ENCODE data around the gene ESYT1.
"Not testable (repeated sequence)": the region's sequence is repeated elsewhere in the genome, so short reads cannot be mapped to it uniquely, and the experiment has no call there.

Gene ESYT1

DNA sequence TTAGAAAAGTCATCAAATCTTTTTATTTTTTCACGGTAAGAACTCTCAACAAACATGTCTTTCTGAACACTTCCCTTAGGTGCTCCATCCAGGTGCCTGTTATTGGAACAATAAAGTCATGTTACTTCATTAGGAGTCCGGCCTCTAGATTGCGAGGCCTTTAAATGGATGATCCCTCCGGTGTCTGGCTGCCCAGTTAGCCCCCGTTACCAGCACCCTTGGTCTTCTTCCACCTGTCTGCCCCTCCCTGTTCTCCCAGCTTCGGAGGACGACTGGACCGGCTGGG is 24.3 kb upstream of the ESYT1 start:
- no peak for DNase-seq (ENCODE audit: low spot score)

- DNase-seq (ENCODE audit: low spot score): peak; percentile 99
Observed at GRCh38 chr12:56104109-56104814, 23.8 kb upstream of the ESYT1 start, which contains the start of gene PA2G4. Gene PA2G4 (plus strand): TSS chr12:56104559. CDS start chr12:56104738, 179 bp downstream.

DNA sequence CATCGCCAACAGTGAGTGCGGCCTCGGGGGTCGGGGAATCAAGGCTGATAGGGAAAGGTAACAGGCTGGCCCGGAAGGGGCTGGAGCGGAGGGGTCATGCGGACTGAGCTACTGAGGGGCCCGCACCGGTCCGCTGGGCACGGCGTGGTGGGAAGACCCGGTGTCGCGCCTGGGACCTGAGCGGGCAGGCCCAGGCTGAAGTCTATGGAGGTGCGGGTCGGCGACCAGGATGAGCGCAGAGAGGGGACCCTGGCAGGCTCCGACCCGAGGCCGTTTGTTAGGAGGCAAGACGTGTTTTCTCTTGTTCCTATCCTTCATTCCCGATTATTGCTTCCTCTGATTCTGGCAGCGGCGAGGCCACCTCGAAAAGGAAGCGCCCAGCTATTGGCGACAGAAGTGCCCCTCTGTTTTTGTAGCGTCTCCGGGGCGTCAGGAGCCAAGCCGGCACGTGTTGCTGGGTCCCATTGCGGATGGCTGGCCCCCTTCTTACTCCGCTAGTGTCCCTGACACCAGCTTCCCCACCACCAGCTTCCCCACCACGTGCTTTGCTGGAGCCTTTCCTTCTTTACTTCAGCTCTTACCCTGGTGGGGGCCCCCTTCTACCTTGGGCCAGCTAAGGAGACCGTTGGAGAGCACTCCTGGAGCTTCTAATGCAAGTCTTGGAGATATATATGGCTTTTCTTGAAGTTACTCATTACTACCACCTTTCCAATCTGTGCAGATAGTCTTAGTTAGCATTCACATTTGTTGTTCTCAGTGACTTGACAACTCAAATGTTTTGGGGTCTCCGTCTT is 23.1 kb upstream of the ESYT1 start:
- no peak for DNase-seq (ENCODE audit: low spot score)

DNA sequence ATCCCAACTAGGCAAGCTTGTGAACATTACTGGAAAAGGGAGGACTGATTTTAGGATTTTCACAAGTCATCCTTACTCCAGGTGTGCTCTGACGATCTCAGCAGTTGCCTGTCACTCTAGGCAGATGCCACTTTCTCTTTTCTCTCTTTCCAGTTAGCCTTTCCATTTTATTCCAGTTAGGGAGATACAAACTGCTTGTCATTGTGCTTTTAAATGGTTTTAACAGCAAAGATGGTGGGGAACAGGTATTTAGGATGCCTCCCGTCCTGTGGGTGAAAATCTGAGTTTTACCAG is 22.5 kb upstream of the ESYT1 start:
- no peak for DNase-seq (ENCODE audit: low spot score)

GRCh38 chr12:56107242-56107641 is 20.8 kb upstream of the ESYT1 start:
- DNase-seq (ENCODE audit: low spot score): no peak

DNA sequence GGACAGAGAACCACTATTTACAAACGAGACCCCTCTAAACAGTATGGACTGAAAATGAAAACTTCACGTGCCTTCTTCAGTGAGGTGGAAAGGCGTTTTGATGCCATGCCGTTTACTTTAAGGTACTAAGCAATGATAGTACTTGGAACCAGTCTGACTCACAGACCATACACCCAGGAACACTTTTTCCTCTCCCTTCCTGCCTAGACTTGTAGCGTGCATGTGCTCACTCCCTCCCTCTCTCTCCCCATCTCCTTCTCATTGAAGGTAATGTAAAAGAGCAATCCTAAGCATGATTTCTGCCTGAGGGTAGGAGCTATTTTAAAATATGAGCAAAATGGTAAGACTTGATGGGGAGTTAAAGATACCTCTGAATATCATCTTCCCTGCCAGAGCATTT is 17.5 kb upstream of the ESYT1 start:
- no peak for DNase-seq (ENCODE audit: low spot score)

- DNase-seq (ENCODE audit: low spot score): no peak
Observed at GRCh38 chr12:56114084-56114483, 14.0 kb upstream of the ESYT1 start.

DNA sequence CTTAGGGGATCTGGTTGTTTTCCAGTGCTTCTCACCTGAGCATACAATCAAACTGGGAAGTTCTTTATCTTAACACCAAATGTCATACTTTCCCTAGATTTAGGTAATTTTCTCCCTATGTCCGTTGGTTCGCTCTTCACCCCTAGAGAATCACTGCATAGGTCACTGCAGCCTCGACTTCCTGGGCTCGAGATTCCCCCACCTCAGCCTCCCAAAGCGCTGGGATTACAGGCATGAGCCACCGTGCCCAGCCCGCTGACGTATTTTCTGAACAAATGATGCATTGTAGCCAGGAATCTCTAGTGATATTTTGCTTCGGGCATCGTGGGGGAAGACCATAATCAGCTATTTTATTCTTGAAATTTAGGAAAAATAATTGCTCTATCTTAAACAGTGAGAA is 12.7 kb upstream of the ESYT1 start:
- DNase-seq (ENCODE audit: low spot score): no peak

- peak; percentile 97 for DNase-seq (ENCODE audit: low spot score)
Observed at GRCh38 chr12:56116267-56117081, 11.6 kb upstream of the ESYT1 start, which contains the start of gene RPL41. Gene RPL41 (plus strand): TSS chr12:56116633.

DNA sequence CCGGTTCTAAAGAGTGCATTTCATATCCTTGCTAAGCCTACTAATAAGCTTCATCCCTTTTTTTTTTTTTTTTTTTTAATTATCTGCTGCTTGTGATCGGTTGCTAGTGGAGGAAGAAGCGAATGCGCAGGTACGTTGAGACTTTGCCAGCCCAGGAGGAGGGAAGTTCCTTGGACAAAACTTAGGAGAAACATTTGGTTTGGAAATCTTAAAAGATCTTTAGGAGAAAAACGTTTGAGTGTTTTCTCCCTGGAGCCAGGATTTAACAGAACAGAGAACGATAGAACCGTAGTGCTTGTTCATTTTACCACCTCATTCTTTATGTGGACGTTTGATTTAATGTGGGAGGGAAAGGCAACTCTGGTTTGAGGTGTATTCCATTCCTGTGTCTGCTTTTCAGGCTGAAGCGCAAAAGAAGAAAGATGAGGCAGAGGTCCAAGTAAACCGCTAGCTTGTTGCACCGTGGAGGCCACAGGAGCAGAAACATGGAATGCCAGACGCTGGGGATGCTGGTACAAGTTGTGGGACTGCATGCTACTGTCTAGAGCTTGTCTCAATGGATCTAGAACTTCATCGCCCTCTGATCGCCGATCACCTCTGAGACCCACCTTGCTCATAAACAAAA is 10.9 kb upstream of the ESYT1 start:
- DNase-seq (ENCODE audit: low spot score): not testable (repeated sequence)

- DNase-seq (ENCODE audit: low spot score): peak; percentile 98
Observed at GRCh38 chr12:56117778-56118687, 10.0 kb upstream of the ESYT1 start, which contains the start of gene ZC3H10. Gene ZC3H10 (plus strand): TSS chr12:56118266. CDS start chr12:56120563, 2,297 bp downstream.

DNA sequence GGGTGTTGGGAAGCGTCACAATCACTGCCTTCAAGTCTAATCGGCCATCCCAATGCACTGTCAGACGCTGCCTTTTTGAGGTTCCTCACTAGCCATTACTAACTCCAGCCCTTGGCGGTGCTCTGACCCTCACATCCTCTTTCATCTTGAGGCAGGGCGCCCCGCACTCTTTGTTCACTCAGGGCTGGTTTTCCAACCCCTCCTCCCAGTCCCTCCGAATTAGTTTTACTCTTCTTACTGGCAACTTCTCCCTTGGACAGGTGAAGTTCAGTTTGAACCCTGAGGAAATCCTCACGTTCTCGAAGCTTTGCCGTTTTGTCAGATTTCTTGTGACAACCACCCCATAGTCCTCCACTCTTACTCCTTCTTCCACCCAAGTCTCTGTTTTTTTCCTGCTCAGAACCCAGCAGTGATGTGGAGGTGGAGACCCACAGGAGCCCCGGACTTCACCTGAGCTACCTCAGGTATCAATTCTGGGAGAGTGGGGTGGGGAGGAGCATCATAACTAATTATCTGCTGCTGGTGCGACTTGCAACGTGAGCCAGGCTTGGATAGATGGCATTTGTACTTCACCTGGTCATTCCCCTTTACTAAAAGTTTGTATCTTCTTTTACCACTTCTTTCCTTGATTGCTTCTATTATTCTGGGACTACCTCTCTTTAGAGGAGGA is 9.2 kb upstream of the ESYT1 start:
- no peak for DNase-seq (ENCODE audit: low spot score)

DNA sequence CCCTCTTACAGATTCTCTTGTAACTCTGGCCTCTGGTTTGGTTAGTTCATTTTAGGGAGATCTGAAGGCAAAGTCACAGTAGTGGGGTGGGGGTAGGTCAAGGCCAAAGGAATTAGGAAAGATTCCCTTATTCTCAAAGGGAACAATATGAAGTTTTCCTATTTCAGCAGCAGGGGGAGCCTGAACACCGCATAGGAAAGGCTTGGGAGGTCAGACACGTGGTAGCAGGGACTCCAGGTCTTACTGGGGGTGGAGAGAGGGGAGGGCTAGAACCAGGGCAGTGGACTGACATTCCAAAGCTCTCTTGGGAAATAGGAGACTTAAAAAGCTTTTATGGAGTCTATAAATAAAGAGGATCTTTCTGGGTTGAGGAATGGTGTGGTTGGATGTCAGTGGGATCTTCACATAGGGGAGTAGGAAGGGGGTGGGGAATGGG is 8.7 kb upstream of the ESYT1 start:
- DNase-seq (ENCODE audit: low spot score): peak; percentile 85

DNA sequence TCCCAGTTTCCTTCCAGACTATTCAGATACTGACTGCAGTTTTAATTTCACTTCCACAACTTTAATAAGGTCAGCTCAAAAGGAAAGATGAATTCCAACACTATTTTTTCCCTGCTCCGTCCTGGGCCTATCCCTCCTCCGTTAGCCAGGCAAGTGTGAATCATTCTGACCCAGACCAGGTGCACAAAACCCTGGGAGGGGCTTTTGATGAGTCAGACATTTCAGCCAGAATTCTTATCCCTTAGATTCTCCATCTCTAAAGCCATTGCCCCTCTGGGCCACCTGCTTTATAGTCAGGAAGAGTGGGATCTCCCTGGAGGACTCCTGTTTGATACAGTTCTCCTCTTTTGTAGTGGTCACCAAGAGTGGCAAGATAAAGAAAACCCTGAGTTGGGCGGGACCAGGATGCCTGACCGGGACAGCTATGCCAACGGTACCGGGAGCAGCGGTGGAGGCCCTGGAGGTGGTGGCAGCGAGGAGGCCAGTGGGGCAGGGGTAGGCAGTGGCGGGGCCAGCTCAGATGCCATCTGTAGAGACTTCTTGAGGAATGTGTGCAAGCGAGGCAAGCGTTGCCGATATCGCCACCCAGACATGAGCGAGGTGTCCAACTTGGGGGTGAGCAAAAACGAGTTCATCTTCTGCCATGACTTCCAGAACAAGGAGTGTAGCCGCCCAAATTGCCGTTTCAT is 7.8 kb upstream of the ESYT1 start:
- no peak for DNase-seq (ENCODE audit: low spot score)

DNA sequence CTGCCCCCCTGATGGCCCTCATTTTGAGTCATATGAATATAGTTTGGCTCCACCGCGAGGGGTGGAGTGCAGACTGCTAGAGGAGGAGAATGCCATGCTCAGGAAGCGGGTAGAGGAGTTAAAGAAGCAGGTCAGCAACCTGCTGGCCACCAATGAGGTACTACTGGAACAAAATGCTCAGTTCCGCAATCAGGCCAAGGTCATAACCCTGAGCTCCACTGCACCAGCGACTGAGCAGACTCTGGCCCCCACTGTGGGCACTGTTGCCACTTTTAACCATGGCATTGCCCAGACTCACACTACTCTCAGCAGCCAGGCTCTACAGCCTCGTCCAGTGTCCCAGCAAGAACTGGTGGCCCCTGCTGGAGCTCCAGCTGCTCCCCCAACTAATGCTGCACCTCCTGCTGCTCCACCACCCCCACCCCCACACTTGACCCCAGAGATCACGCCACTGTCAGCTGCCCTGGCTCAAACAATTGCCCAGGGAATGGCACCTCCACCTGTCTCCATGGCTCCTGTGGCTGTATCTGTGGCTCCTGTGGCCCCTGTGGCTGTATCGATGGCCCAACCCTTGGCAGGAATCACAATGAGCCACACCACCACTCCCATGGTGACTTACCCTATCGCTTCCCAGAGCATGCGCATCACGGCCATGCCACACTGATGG is 6.7 kb upstream of the ESYT1 start:
- no peak for DNase-seq (ENCODE audit: low spot score)

GRCh38 chr12:56122637-56123036 is 5.4 kb upstream of the ESYT1 start:
- no peak for DNase-seq (ENCODE audit: low spot score)

- no peak for DNase-seq (ENCODE audit: low spot score)
Observed at GRCh38 chr12:56124133-56124532, 3.9 kb upstream of the ESYT1 start.

- no peak for DNase-seq (ENCODE audit: low spot score)
Observed at GRCh38 chr12:56126732-56127239, 1.3 kb upstream of the ESYT1 start.

DNA sequence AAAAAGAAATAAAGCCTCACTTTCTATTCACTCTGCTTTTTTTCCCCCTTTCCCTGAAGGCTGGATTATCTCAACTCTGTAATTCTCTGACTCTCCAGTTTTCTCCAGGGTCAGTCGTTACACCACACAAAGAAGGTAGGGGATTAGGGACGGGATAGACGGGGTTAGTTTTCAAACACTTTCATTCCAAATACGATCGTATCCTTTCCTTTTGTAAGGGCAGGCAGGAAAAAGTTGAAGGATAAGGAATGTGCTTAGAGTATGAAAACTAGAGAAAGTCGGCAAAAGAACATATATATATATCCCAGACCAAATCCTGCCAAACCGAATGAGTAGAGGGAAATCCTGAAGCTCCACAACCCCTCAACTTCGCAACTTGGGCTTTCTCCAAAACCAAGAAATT is 581 bp upstream of the ESYT1 start:
- DNase-seq (ENCODE audit: low spot score): no peak
